H9 (cell line): ENCODE data around the gene UNC13D. TPM values are rescaled to one million over a fixed set of nuclear protein-coding genes. Genes with fewer than 3 reads are reported as not detected.

Experiments used
- DNase-seq: peaks from one replicate; pipeline ENCODE4 v3.0.0-alpha.2; 2017
- H2AFZ ChIP-seq: one replicate; pipeline ENCODE4 v1.6.1; 2013; ENCODE audit warnings: mild to moderate bottlenecking, low read length, control low read depth, moderate library complexity
- H2AK5ac ChIP-seq: 2 replicates; pipeline ENCODE4 v1.6.1; 2013; ENCODE audit warnings: low read length, control low read depth, mixed read lengths; ENCODE audit not compliant: insufficient read length
- H2BK120ac ChIP-seq: one replicate; pipeline ENCODE4 v1.6.1; 2013; ENCODE audit warnings: low read depth, mild to moderate bottlenecking, low read length, control low read depth, inconsistent platforms; ENCODE audit not compliant: poor library complexity, severe bottlenecking
- H2BK12ac ChIP-seq: 2 replicates; pipeline ENCODE4 v1.6.1; 2013; ENCODE audit warnings: low read length, control low read depth, mixed read lengths, low read depth; ENCODE audit not compliant: insufficient read length
- H2BK15ac ChIP-seq: 2 replicates; pipeline ENCODE4 v1.6.1; 2013; ENCODE audit warnings: low read depth, low read length, control low read depth
- H2BK20ac ChIP-seq: one replicate; pipeline ENCODE4 v1.6.1; 2013; ENCODE audit warnings: low read depth, mild to moderate bottlenecking, low read length, control low read depth, inconsistent platforms; ENCODE audit not compliant: poor library complexity, severe bottlenecking
- H2BK5ac ChIP-seq: 2 replicates; pipeline ENCODE4 v1.6.1; 2013; ENCODE audit warnings: low read length, control low read depth, mixed read lengths; ENCODE audit not compliant: insufficient read length
- H3K14ac ChIP-seq: 2 replicates; pipeline ENCODE4 v1.6.1; 2013; ENCODE audit warnings: low read length, control low read depth; ENCODE audit not compliant: insufficient read depth
- H3K18ac ChIP-seq: 2 replicates; pipeline ENCODE4 v1.6.1; 2013; ENCODE audit warnings: low read depth, mild to moderate bottlenecking, mixed read lengths, low read length, control low read depth; ENCODE audit not compliant: insufficient read length
- H3K23ac ChIP-seq: 2 replicates; pipeline ENCODE4 v1.6.1; 2013; ENCODE audit warnings: low read length, control low read depth, mixed read lengths, low read depth; ENCODE audit not compliant: insufficient read length
- H3K23me2 ChIP-seq: 2 replicates; pipeline ENCODE4 v1.6.1; 2013; ENCODE audit warnings: low read depth, mild to moderate bottlenecking, mixed read lengths, low read length, control low read depth; ENCODE audit not compliant: insufficient read length, poor library complexity, severe bottlenecking
- H3K27ac ChIP-seq: 2 replicates; pipeline ENCODE4 v1.5.1; 2013; ENCODE audit warnings: low read length, control low read depth, mixed read lengths, low read depth; ENCODE audit not compliant: insufficient read length
- H3K27me3 ChIP-seq: 2 replicates; pipeline ENCODE4 v1.6.1; 2013; ENCODE audit warnings: low read length, control low read depth, inconsistent platforms; ENCODE audit not compliant: insufficient read depth
- H3K4ac ChIP-seq: 2 replicates; pipeline ENCODE4 v1.6.1; 2013; ENCODE audit warnings: low read depth, mild to moderate bottlenecking, control low read depth, inconsistent platforms, low read length, moderate library complexity
- H3K4me1 ChIP-seq: 2 replicates; pipeline ENCODE4 v1.6.1; 2013; ENCODE audit warnings: low read length, control low read depth, inconsistent platforms; ENCODE audit not compliant: insufficient read depth
- H3K4me2 ChIP-seq: 2 replicates; pipeline ENCODE4 v1.6.1; 2013; ENCODE audit warnings: low read length, control low read depth, mixed read lengths; ENCODE audit not compliant: insufficient read length, insufficient read depth
- H3K56ac ChIP-seq: 2 replicates; pipeline ENCODE4 v1.6.1; 2013; ENCODE audit warnings: low read depth, mild to moderate bottlenecking, mixed read lengths, low read length, control low read depth; ENCODE audit not compliant: insufficient read length
- H3K79me1 ChIP-seq: 2 replicates; pipeline ENCODE4 v1.6.1; 2013; ENCODE audit warnings: low read depth, mild to moderate bottlenecking, moderate library complexity, low read length, control low read depth, inconsistent platforms; ENCODE audit not compliant: insufficient read depth, poor library complexity, severe bottlenecking
- H3K79me2 ChIP-seq: 2 replicates; pipeline ENCODE4 v1.6.1; 2013; ENCODE audit warnings: low read length, control low read depth, inconsistent platforms; ENCODE audit not compliant: insufficient read depth
- H3K9ac ChIP-seq: 2 replicates; pipeline ENCODE4 v1.6.1; 2013; ENCODE audit warnings: low read length, control low read depth, mixed read lengths; ENCODE audit not compliant: insufficient read length; ENCODE audit errors: extremely low read depth
- H3K9me3 ChIP-seq: one replicate; pipeline ENCODE4 v1.6.1; 2013; ENCODE audit warnings: low read depth, low read length, inconsistent platforms; ENCODE audit not compliant: control insufficient read depth
- H3T11ph ChIP-seq: one replicate; pipeline ENCODE4 v1.6.1; 2013; ENCODE audit warnings: mild to moderate bottlenecking, low read length, control low read depth, inconsistent platforms
- H4K20me1 ChIP-seq: one replicate; pipeline ENCODE4 v1.6.1; 2013; ENCODE audit not compliant: control insufficient read depth, insufficient read length, insufficient read depth
- H4K5ac ChIP-seq: 2 replicates; pipeline ENCODE4 v1.6.1; 2013; ENCODE audit warnings: low read depth, mild to moderate bottlenecking, mixed read lengths, low read length, control low read depth; ENCODE audit not compliant: insufficient read length
- H4K8ac ChIP-seq: replicated peaks from 2 replicates; pipeline ENCODE4 v1.6.1; 2013; ENCODE audit warnings: low read length, control low read depth, mixed read lengths, low read depth; ENCODE audit not compliant: insufficient read length
- H4K91ac ChIP-seq: 2 replicates; pipeline ENCODE4 v1.6.1; 2013; ENCODE audit warnings: low read depth, mild to moderate bottlenecking, moderate library complexity, mixed read lengths, low read length, control low read depth; ENCODE audit not compliant: insufficient read length
- H3K27ac Mint-ChIP-seq, 3 experiments: 2 replicates in 2 of 3; 3 replicates in 1 of 3; pipeline ENCODE4 v1.8.0; 2020 to 2021; ENCODE audit warnings: mixed read lengths in 3 of 3, mild to moderate bottlenecking in 1 of 3, moderate library complexity in 1 of 3
- H3K27me3 Mint-ChIP-seq: 2 replicates; pipeline ENCODE4 v1.8.0; 2021; ENCODE audit warnings: low read depth, mild to moderate bottlenecking, moderate library complexity, mixed read lengths
- H3K36me3 Mint-ChIP-seq, 3 experiments: 2 replicates in 2 of 3; 3 replicates in 1 of 3; pipeline ENCODE4 v1.8.0; 2020 to 2021; ENCODE audit warnings: low read depth in 3 of 3, mixed read lengths in 3 of 3; ENCODE audit not compliant: insufficient read depth in 1 of 3
- H3K4me1 Mint-ChIP-seq, 2 experiments: 2 replicates each; pipeline ENCODE4 v1.8.0; 2020; ENCODE audit warnings: mixed read lengths in 2 of 2
- H3K4me3 Mint-ChIP-seq, 2 experiments: 2 replicates in 1 of 2; 3 replicates in 1 of 2; pipeline ENCODE4 v1.8.0; 2020 to 2021; ENCODE audit warnings: mild to moderate bottlenecking in 2 of 2, mixed read lengths in 2 of 2, moderate library complexity in 1 of 2
- H3K9me3 Mint-ChIP-seq, 2 experiments: 2 replicates in 1 of 2; 3 replicates in 1 of 2; pipeline ENCODE4 v1.8.0; 2020; ENCODE audit warnings: mild to moderate bottlenecking in 2 of 2, mixed read lengths in 2 of 2, moderate library complexity in 1 of 2
- CTCF ChIP-seq: fragments of 200-600 bp; sonication (generic); conservative IDR thresholded peaks from 3 replicates; pipeline ENCODE4 v1.8.0; 2021; ENCODE audit warnings: antibody characterized with exemption, mild to moderate bottlenecking
- WGBS: extraction: QIAGEN DNeasy Blood & Tissue Kit; methylation state at CpG from one replicate; pipeline ENCODE4 v1.1.7; 2013; ENCODE audit warnings: missing lambda C conversion rate, low lambda C conversion rate, mixed read lengths; ENCODE audit not compliant: insufficient read length; ENCODE audit errors: extremely low coverage; 5-methylcytosine and 5-hydroxymethylcytosine counted together
- total RNA-seq: library from RNA; stranded (reverse); gene quantifications from 2 replicates; pipeline ENCODE4 v1.2.1, GENCODE V29; 2021

Gene UNC13D
- total RNA-seq, 1 experiment from 2014 or later: 6.3 TPM

DNA sequence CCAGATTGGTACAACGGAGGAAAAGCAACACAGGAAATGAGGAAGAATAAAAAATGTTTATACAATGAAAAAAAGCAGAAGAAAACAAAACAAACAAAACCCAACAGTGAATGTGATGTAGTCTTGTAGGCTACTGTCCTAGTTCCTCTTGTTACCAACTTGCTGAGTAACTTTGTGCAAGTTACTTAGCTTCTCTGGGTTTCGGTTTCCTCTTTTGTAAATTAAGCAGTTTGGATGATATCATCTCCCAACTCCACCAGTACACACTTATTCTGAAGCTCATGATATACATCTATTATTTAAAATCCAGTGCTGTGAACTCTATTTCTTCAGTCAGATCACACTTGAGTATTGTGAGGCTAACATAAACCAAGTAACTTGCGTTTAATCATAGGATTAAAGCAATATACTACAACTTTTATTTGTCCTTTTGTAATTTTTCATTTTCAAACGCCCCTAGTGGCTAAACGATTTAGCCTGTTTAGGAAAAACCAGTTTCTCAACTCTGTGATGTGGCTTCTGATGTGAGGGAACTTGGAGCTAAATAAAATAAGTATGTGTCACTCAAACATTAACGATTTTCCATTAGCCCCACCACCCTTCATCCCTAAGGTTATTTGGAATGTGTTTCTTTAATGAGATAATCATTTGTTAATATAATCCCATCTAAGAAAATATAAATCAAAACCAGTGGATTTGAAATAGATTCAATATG, 61.0 kb downstream of the UNC13D start:
- H3K4ac ChIP-seq: no peak overlapping the region
- H3K9ac ChIP-seq: no peak overlapping the region
- peaks cover 2% of the 10 kb centered on the region; the same call in 1 of the 2 replicates for H3K27me3 Mint-ChIP-seq
- no peak overlapping the region for H3K56ac ChIP-seq
- no peak overlapping the region for H3K4me2 ChIP-seq
- no peak overlapping the region for H2AK5ac ChIP-seq
- no peak overlapping the region for H2BK12ac ChIP-seq
- H2BK5ac ChIP-seq: no peak overlapping the region
- WGBS: no CpG with 5 or more reads among the region's 6 CpGs
- H3K9me3 Mint-ChIP-seq: peaks cover 2 to 3% of the 10 kb centered on the region in 2 experiments; a peak in 3 of 5 replicates
- no peak overlapping the region for H3K14ac ChIP-seq
- H4K91ac ChIP-seq: no peak overlapping the region
- no peak overlapping the region for H4K5ac ChIP-seq
- H3K27ac Mint-ChIP-seq: peak overlapping the region in 1 of 3 experiments; percentile 87; a peak in 2 of 7 replicates
- H4K20me1 ChIP-seq: no peaks in the 10 kb centered on the region
- peaks cover 21% of the 10 kb centered on the region; the same call in 1 of the 2 replicates for H3K79me2 ChIP-seq
- H3K9me3 ChIP-seq: no peaks in the 10 kb centered on the region
- H3K23me2 ChIP-seq: peaks cover 13% of the 10 kb centered on the region
- H3T11ph ChIP-seq: no peak overlapping the region
- no peak overlapping the region for H2BK120ac ChIP-seq
- no peak overlapping the region for H2AFZ ChIP-seq
- H3K18ac ChIP-seq: no peak overlapping the region
- no peak for DNase-seq
- H3K23ac ChIP-seq: no peak overlapping the region
- H3K36me3 Mint-ChIP-seq: peaks cover 11 to 17% (median 13%) of the 10 kb centered on the region in 3 experiments
- H4K8ac ChIP-seq: no peak overlapping the region
- H3K4me1 Mint-ChIP-seq: peaks cover 34 to 39% of the 10 kb centered on the region in 2 experiments
- peaks cover 2% of the 10 kb centered on the region; the same call in 1 of the 2 replicates for H3K4me1 ChIP-seq
- no peak overlapping the region for H2BK15ac ChIP-seq
- no peaks in the 10 kb centered on the region for H3K27me3 ChIP-seq
- peak; percentile 73 for TF ChIP-seq CTCF
- H3K79me1 ChIP-seq: no peaks in the 10 kb centered on the region
- H3K4me3 Mint-ChIP-seq: peak overlapping the region in 1 of 2 experiments; percentile 95; a peak in 1 of 5 replicates
- H3K27ac ChIP-seq: no peak overlapping the region
- no peak overlapping the region for H2BK20ac ChIP-seq
